NCI-H82 treated with DMSO at 0.1 percent for 48 hours (cell line): ENCODE data around the gene VPS41.

Experiments
- DNase-seq: peaks from one replicate; lab custom pipeline; 2025; ENCODE audit not compliant: unreplicated experiment; lab: John Stamatoyannopoulos, UW

The VPS41 gene

GRCh38 chr7:38817526-38817925 is 91.5 kb downstream of the VPS41 start:
- no peak for DNase-seq

- no peak for DNase-seq
Measured at GRCh38 chr7:38813768-38814167, 95.2 kb downstream of the VPS41 start.

GRCh38 chr7:38806912-38807311 is 102.1 kb downstream of the VPS41 start:
- DNase-seq = no peak

- no peak for DNase-seq
Measured at GRCh38 chr7:38801786-38802185, 107.2 kb downstream of the VPS41 start.

- no peak for DNase-seq
Measured at GRCh38 chr7:38798552-38799267, 110.3 kb downstream of the VPS41 start.

- peak; percentile 18 for DNase-seq
Measured at GRCh38 chr7:38796626-38797501, 112.1 kb downstream of the VPS41 start.

- DNase-seq = no peak
Measured at GRCh38 chr7:38795593-38795992, 113.4 kb downstream of the VPS41 start.

GRCh38 chr7:38781991-38782390 is 127.0 kb downstream of the VPS41 start:
- DNase-seq = no peak

- no peak for DNase-seq
Measured at GRCh38 chr7:38777609-38778008, 131.4 kb downstream of the VPS41 start.

GRCh38 chr7:38775506-38776175 is 133.3 kb downstream of the VPS41 start:
- no peak for DNase-seq

- no peak for DNase-seq
Measured at GRCh38 chr7:38773430-38773829, 135.6 kb downstream of the VPS41 start.

GRCh38 chr7:38760226-38760625 is 148.8 kb downstream of the VPS41 start:
- DNase-seq = no peak

- DNase-seq = no peak
Measured at GRCh38 chr7:38759028-38759427, 150.0 kb downstream of the VPS41 start.

GRCh38 chr7:38757931-38758330 is 151.1 kb downstream of the VPS41 start:
- DNase-seq = no peak

GRCh38 chr7:38756521-38756920 is 152.5 kb downstream of the VPS41 start:
- no peak for DNase-seq

- DNase-seq = no peak
Measured at GRCh38 chr7:38753347-38753746, 155.6 kb downstream of the VPS41 start.

- DNase-seq = no peak
Measured at GRCh38 chr7:38751416-38751815, 157.6 kb downstream of the VPS41 start.

- DNase-seq = no peak
Measured at GRCh38 chr7:38748056-38748610, 160.9 kb downstream of the VPS41 start.

- DNase-seq = no peak
Measured at GRCh38 chr7:38746438-38746837, 162.6 kb downstream of the VPS41 start.

- DNase-seq = no peak
Measured at GRCh38 chr7:38744746-38745145, 164.2 kb downstream of the VPS41 start.

- no peak for DNase-seq
Measured at GRCh38 chr7:38743899-38744298, 165.1 kb downstream of the VPS41 start.
